Mammary epithelial cell (primary cell): ENCODE measurements around the gene DUSP2.

Source experiments
- CTCF ChIP-seq, 2 donors: IDR thresholded peaks in 1 of 2; conservative IDR thresholded peaks in 1 of 2; 2 replicates each; pipeline ENCODE4 v1.5.1; 2011 to 2012; ENCODE audit warnings: inconsistent platforms in 2 of 2, low read length in 2 of 2, mild to moderate bottlenecking in 2 of 2, control low read depth in 1 of 2, low read depth in 1 of 2; ENCODE audit not compliant: insufficient read depth in 1 of 2; ENCODE audit errors: extremely low read depth in 1 of 2
- EZH2 ChIP-seq: IDR thresholded peaks from 2 replicates; pipeline ENCODE4 v1.6.1; 2012; ENCODE audit warnings: low read length, inconsistent platforms, borderline replicate concordance

GRCh38 chr2:96153991-96154431 is 8.8 kb upstream of the DUSP2 start:
- TF ChIP-seq CTCF (conservative IDR thresholded peaks at IDR 0.05 in 1 of 2, IDR thresholded peaks at IDR 0.05 in 1 of 2; ENCODE audit: extremely low read depth in 1 of 2, insufficient read depth in 1 of 2, low read depth in 1 of 2, low read length in 2 of 2) (no peak), EZH2 (no peak)
